ENCODE results near the gene TENT4A.

DNA sequence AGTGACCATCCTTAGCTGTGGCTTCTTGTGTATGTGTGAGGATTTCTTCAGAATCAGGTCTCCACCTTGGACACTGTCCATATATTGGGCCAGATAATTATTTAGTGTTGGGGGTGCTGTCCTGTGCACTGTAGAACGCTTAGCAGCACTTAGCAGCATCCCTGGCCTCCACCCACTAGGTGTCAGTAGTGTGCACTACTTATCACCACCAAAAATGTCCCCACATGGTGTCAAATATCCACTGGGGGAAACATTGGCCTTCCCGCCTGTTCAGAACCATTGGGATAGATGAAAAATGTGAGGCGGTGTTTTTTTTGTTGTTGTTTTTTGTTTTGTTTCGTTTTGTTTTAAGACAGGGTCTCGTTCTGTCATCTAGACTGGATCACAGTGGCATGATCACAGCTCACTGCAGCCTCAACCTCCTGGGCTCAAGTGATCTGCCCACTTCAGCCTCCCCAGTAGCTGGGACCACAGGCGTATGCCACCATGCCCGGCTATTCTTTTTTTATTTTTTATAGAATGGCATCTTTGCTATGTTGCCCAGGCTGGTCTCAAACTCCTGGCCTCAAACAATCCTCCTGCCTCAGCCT is 67.7 kb downstream of the TENT4A start:
- TF ChIP-seq, protein P1, sequence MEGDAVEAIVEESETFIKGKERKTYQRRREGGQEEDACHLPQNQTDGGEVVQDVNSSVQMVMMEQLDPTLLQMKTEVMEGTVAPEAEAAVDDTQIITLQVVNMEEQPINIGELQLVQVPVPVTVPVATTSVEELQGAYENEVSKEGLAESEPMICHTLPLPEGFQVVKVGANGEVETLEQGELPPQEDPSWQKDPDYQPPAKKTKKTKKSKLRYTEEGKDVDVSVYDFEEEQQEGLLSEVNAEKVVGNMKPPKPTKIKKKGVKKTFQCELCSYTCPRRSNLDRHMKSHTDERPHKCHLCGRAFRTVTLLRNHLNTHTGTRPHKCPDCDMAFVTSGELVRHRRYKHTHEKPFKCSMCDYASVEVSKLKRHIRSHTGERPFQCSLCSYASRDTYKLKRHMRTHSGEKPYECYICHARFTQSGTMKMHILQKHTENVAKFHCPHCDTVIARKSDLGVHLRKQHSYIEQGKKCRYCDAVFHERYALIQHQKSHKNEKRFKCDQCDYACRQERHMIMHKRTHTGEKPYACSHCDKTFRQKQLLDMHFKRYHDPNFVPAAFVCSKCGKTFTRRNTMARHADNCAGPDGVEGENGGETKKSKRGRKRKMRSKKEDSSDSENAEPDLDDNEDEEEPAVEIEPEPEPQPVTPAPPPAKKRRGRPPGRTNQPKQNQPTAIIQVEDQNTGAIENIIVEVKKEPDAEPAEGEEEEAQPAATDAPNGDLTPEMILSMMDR (IDR thresholded peaks at IDR 0.05; ENCODE audit: borderline replicate concordance, extremely low read depth, low read length, poor library complexity, severe bottlenecking), result peak; percentile 75
- TF ChIP-seq EZH2 (IDR thresholded peaks at IDR 0.05; ENCODE audit: borderline replicate concordance, low read depth, low read length, severe bottlenecking), result no peak

Data from DND-41 (cell line).